ENCODE measurements around the gene INVS. TPM values are rescaled to one million over a fixed set of nuclear protein-coding genes. Genes with fewer than 3 reads are reported as not detected.

The INVS gene
- total and polyA plus RNA-seq, 2 donors (not counting 3 experiments of a cell fraction or from before 2014, with no cell fraction given) = 8.5 to 17.9 TPM

- BruUV-seq (replicated peaks) = no TSS peak
- H3K9me3 ChIP-seq (replicated peaks; ENCODE audit: control insufficient read depth, insufficient read depth, low read length) = no peaks in the 10 kb centered on the region
- no peaks in the 10 kb centered on the region for H4K20me1 ChIP-seq (replicated peaks; ENCODE audit: control insufficient read depth, extremely low read depth, insufficient read depth, low read length)
- ChIA-PET CTCF (no interaction called here), POLR2A (no interaction called here)
- H3K4me2 ChIP-seq (ENCODE audit: insufficient read depth, low read length) = no peak overlapping the region
- intact Hi-C loops (cut with micrococcal nuclease) = no loop called here
- FAIRE-seq = no peak
- peaks cover 2% of the 10 kb centered on the region for H3K9me1 ChIP-seq (replicated peaks; ENCODE audit: control insufficient read depth, extremely low read depth, insufficient read depth, low read length)
- no peak overlapping the region for H2AFZ ChIP-seq (ENCODE audit: low read depth, low read length)
- no peak overlapping the region for H3K27ac ChIP-seq (ENCODE audit: insufficient read depth, low read depth, low read length)
- H3K36me3 ChIP-seq (ENCODE audit: control insufficient read depth in 2 of 2, extremely low read depth in 1 of 2, insufficient read depth in 2 of 2, low read length in 2 of 2) = no peaks in the 10 kb centered on the region
- no peaks in the 10 kb centered on the region for H3K4me1 ChIP-seq (ENCODE audit: control insufficient read depth, extremely low read depth, insufficient read depth, low read length)
- H3K79me2 ChIP-seq (ENCODE audit: control insufficient read depth, insufficient read depth, low read length) = no peaks in the 10 kb centered on the region
- dilution Hi-C loops (cut with MboI; ENCODE audit: extremely low pct_ligation_motif_present, low sequenced_read_pairs) = no loop called here
- no peak for TF ChIP-seq EZH2 (IDR thresholded peaks at IDR 0.05; ENCODE audit: borderline replicate concordance, low read depth, low read length, severe bottlenecking)
- TF ChIP-seq MYC (IDR thresholded peaks at IDR 0.05; ENCODE audit: low read depth, low read length) = no peak
- no peak for TF ChIP-seq FOS (IDR thresholded peaks at IDR 0.05; ENCODE audit: borderline replicate concordance, insufficient read depth, low read length)
- TF ChIP-seq MAX (IDR thresholded peaks at IDR 0.05; ENCODE audit: insufficient read depth, insufficient read length) = no peak
- no peak for TF ChIP-seq POLR2A (IDR thresholded peaks at IDR 0.05; ENCODE audit: low read depth, low read length)
- no peak for TF ChIP-seq POLR2AphosphoS5 (IDR thresholded peaks at IDR 0.05; ENCODE audit: insufficient read depth, low read depth, low read length)
- TF ChIP-seq CTCF (IDR thresholded peaks at IDR 0.05; ENCODE audit: extremely low read depth in 1 of 2, insufficient read depth in 1 of 2, low read depth in 1 of 2, low read length in 2 of 2) = no peak
- no peak for TF ChIP-seq JUN (IDR thresholded peaks at IDR 0.05; ENCODE audit: borderline replicate concordance, insufficient read depth, insufficient read length, low read depth)
- no peak for TF ChIP-seq GATA2 (IDR thresholded peaks at IDR 0.05; ENCODE audit: insufficient read depth, insufficient read length, low read depth, low read length)
- no peaks in the 10 kb centered on the region for H3K27me3 ChIP-seq (ENCODE audit: control insufficient read depth in 2 of 2, insufficient read depth in 2 of 2, low read length in 2 of 2)
- no peak overlapping the region for H3K9ac ChIP-seq (replicated peaks; ENCODE audit: extremely low read depth, insufficient read depth, low read length)
- no peak overlapping the region for H3K4me3 ChIP-seq (replicated peaks in 1 of 3; ENCODE audit: insufficient read depth in 1 of 3, low read depth in 1 of 3, low read length in 3 of 3)
- DNase-seq (ENCODE audit: low read depth, low spot score) = no peak
These were observed 129.4 kb downstream of the INVS start for GRCh38 chr9:100228352-100228869.
